HepG2 (cell line): Measurements from ENCODE around the gene LMAN2. TPM values are rescaled to one million over a fixed set of nuclear protein-coding genes. Genes with fewer than 3 reads are reported as not detected.

Source experiments
- CHCHD3 ChIP-seq: sonication (generic); formaldehyde crosslinking; IDR thresholded peaks from 2 replicates; pipeline ENCODE4 v1.8.0; 2022; ENCODE audit warnings: mild to moderate bottlenecking, missing genetic modification reagents, moderate library complexity
- E2F2 ChIP-seq: sonication (generic); formaldehyde crosslinking; IDR thresholded peaks from 2 replicates; pipeline ENCODE4 v1.4.0; 2020; ENCODE audit warnings: missing genetic modification reagents, borderline replicate concordance
- ETV6 ChIP-seq: sonication (generic); formaldehyde crosslinking; conservative IDR thresholded peaks from 2 replicates; pipeline ENCODE4 v1.4.0; 2020; ENCODE audit warnings: missing genetic modification reagents
- GFI1 ChIP-seq: sonication (generic); formaldehyde crosslinking; IDR thresholded peaks from 2 replicates; pipeline ENCODE4 v1.5.0; 2020; ENCODE audit warnings: missing genetic modification reagents, mild to moderate bottlenecking, borderline replicate concordance
- HMG20A ChIP-seq: IDR thresholded peaks from 2 replicates; pipeline ENCODE4 v1.6.1; 2016; ENCODE audit warnings: borderline replicate concordance
- HNRNPK ChIP-seq: fragments of 200-400 bp; formaldehyde crosslinking; IDR thresholded peaks from 2 replicates; pipeline ENCODE4 v1.6.1; 2018; ENCODE audit warnings: low read length, low read depth, moderate library complexity, mild to moderate bottlenecking; ENCODE audit not compliant: poor library complexity, severe bottlenecking
- HOXD1 ChIP-seq: sonication (generic); formaldehyde crosslinking; IDR thresholded peaks from 2 replicates; pipeline ENCODE4 v1.5.0; 2020; ENCODE audit warnings: missing genetic modification reagents
- KMT2B ChIP-seq: IDR thresholded peaks from 2 replicates; pipeline ENCODE4 v1.6.1; 2016; ENCODE audit warnings: missing genetic modification reagents, missing compliant biosample characterization
- SOX6 ChIP-seq, 2 experiments: fragments of 450-650 bp in 1 of 2; sonication (generic) in 1 of 2; formaldehyde crosslinking in 1 of 2; IDR thresholded peaks; 2 replicates each; pipeline versions ENCODE4 v1.4.0 to v1.6.1; 2017 to 2020; ENCODE audit warnings: antibody characterized with exemption in 1 of 2, mild to moderate bottlenecking in 1 of 2, missing genetic modification reagents in 1 of 2
- TEAD2 ChIP-seq: sonication (generic); formaldehyde crosslinking; IDR thresholded peaks from 2 replicates; pipeline ENCODE4 v1.9.0; 2021; ENCODE audit warnings: missing genetic modification reagents
- ZBTB3 ChIP-seq: sonication (generic); formaldehyde crosslinking; IDR thresholded peaks from 2 replicates; pipeline ENCODE4 v1.4.0; 2020; ENCODE audit warnings: low read depth, mild to moderate bottlenecking, moderate library complexity, missing genetic modification reagents, borderline replicate concordance
- ZBTB33 ChIP-seq: sonication (generic); formaldehyde crosslinking; IDR thresholded peaks from 2 replicates; pipeline ENCODE4 v1.4.0; 2020; ENCODE audit warnings: missing genetic modification reagents
- ZFP90 ChIP-seq: sonication (generic); formaldehyde crosslinking; IDR thresholded peaks from 2 replicates; pipeline ENCODE4 v1.8.0; 2022; ENCODE audit warnings: missing genetic modification reagents, mild to moderate bottlenecking, inconsistent platforms, borderline replicate concordance
- ZNF10 ChIP-seq: sonication (generic); formaldehyde crosslinking; IDR thresholded peaks from 2 replicates; pipeline ENCODE4 v1.4.0; 2020; ENCODE audit warnings: mild to moderate bottlenecking, low read depth, missing genetic modification reagents, borderline replicate concordance
- ZNF333 ChIP-seq: sonication (generic); formaldehyde crosslinking; IDR thresholded peaks from 2 replicates; pipeline ENCODE4 v1.4.0; 2020; ENCODE audit warnings: mild to moderate bottlenecking, missing genetic modification reagents, borderline replicate concordance
- ZNF577 ChIP-seq: sonication (generic); formaldehyde crosslinking; IDR thresholded peaks from 2 replicates; pipeline ENCODE4 v1.4.0; 2020; ENCODE audit warnings: mild to moderate bottlenecking, low read depth, missing genetic modification reagents, borderline replicate concordance
- ZNF652 ChIP-seq: IDR thresholded peaks from 2 replicates; pipeline ENCODE4 v1.6.1; 2016; ENCODE audit warnings: low read depth, borderline replicate concordance
- ZNF83 ChIP-seq: sonication (generic); formaldehyde crosslinking; IDR thresholded peaks from 2 replicates; pipeline ENCODE4 v1.4.0; 2020; ENCODE audit warnings: missing genetic modification reagents, mild to moderate bottlenecking, borderline replicate concordance
- polyA plus RNA-seq, 8 experiments: library from polyadenylated mRNA; depleted of rRNA in 3 of 8; stranded (reverse) in 7 of 8; unstranded in 1 of 8; fragments of >200 nt; fragmentation: Illumina TruSeq in 4 of 8; extraction: Trizol in 4 of 8; gene quantifications; 2 replicates each; pipeline versions ENCODE4 v1.2.1 to v1.2.3, GENCODE V29; 2011 to 2016; ENCODE audit warnings: low read depth in 4 of 8, missing spikeins in 1 of 8, mixed read lengths in 1 of 8; ENCODE audit not compliant: insufficient read depth in 1 of 8
- total RNA-seq, 5 experiments: library from RNA; depleted of rRNA; stranded (reverse); fragments of >200 nt; fragmentation: Illumina TruSeq; extraction: Trizol; gene quantifications; 2 replicates each; pipeline ENCODE4 v1.2.3, GENCODE V29; 2016; ENCODE audit warnings: low read depth in 1 of 5
- TF ChIP-seq, protein P1 (sequence below): sonication (generic); formaldehyde crosslinking; IDR thresholded peaks from 2 replicates; pipeline ENCODE4 v1.8.1; 2022; ENCODE audit warnings: low read depth, mild to moderate bottlenecking, missing genetic modification reagents

LMAN2 gene
- total and polyA plus RNA-seq, 2 of the 13 experiments (the other 11 are each of a cell fraction or from before 2014, with no cell fraction given): 191 to 197 TPM

DNA sequence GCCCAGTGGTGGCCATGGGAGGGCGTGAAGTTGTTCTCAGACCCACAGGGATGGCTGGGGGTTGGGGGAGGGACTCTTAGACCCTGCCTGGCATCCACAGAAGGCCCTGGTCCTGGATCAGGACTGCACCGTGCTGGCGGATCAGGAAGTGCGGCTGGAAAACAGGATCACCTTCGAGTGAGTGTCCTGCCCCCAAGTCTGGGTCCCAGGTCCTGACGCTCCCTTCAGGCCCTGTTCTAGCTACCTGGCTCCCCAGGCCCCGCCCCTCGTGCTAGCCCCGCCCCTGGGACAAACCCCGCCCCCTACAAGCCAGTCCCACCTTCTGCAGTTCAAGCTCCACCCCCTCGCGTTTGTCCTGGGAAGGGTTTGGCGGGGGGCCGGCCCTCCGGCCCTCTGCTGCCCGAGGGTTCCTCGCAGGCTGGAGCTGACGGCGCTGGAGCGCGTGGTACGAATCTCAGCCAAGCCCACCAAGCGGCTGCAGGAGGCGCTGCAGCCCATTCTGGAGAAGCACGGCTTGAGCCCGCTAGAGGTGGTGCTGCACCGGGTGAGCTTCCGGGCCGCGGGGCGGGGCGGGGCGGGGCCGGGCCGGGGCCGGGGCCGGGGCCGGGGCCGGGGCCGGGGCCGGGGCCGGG, 19.1 kb upstream of the LMAN2 start (continued):
- TF ChIP-seq, protein P1, sequence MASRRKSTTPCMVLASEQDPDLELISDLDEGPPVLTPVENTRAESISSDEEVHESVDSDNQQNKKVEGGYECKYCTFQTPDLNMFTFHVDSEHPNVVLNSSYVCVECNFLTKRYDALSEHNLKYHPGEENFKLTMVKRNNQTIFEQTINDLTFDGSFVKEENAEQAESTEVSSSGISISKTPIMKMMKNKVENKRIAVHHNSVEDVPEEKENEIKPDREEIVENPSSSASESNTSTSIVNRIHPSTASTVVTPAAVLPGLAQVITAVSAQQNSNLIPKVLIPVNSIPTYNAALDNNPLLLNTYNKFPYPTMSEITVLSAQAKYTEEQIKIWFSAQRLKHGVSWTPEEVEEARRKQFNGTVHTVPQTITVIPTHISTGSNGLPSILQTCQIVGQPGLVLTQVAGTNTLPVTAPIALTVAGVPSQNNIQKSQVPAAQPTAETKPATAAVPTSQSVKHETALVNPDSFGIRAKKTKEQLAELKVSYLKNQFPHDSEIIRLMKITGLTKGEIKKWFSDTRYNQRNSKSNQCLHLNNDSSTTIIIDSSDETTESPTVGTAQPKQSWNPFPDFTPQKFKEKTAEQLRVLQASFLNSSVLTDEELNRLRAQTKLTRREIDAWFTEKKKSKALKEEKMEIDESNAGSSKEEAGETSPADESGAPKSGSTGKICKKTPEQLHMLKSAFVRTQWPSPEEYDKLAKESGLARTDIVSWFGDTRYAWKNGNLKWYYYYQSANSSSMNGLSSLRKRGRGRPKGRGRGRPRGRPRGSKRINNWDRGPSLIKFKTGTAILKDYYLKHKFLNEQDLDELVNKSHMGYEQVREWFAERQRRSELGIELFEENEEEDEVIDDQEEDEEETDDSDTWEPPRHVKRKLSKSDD (CRISPR knock-in tag): no peak
- TF ChIP-seq TEAD2 (CRISPR knock-in tag) (no peak), HMG20A (no peak), ZNF577 (CRISPR knock-in tag) (no peak), ZNF333 (no peak), KMT2B (CRISPR knock-in tag) (peak; percentile 39; the same call in 1 of the 2 replicates), SOX6 (IDR thresholded peaks at IDR 0.05) (no peak), SOX6 (CRISPR knock-in tag; IDR thresholded peaks at IDR 0.05) (peak; percentile 11; the same call in 1 of the 2 replicates), ZBTB33 (CRISPR knock-in tag) (no peak; the same call in 1 of the 2 replicates), GFI1 (CRISPR knock-in tag) (no peak), ZNF10 (no peak), ETV6 (CRISPR knock-in tag) (no peak), E2F2 (CRISPR knock-in tag) (no peak), CHCHD3 (CRISPR knock-in tag) (peak; percentile 76; the same call in 1 of the 2 replicates), HNRNPK (no peak), ZFP90 (CRISPR knock-in tag) (no peak), ZNF652 (CRISPR knock-in tag) (no peak), ZBTB3 (CRISPR knock-in tag) (no peak), ZNF83 (CRISPR knock-in tag) (no peak), HOXD1 (CRISPR knock-in tag) (no peak)
